Ovary (tissue), 9 donors: ENCODE results near the gene CHRNE. TPM values are rescaled to one million over a fixed set of nuclear protein-coding genes. Genes with fewer than 3 reads are reported as not detected.

Experiments used
- DNase-seq, 5 donors: peaks; one replicate each; pipeline ENCODE4 v3.0.0-alpha.2; 2019 to 2020
- H3K27ac ChIP-seq, 2 donors: fragments of 200-600 bp; one replicate each; pipeline versions ENCODE4 v1.5.1 to v1.8.0; 2019 to 2022
- H3K27me3 ChIP-seq: fragments of 200-600 bp; one replicate; pipeline ENCODE4 v1.8.0; 2022
- H3K36me3 ChIP-seq: fragments of 200-600 bp; sonication (generic); one replicate; pipeline ENCODE4 v1.5.1; 2019
- H3K4me1 ChIP-seq: one replicate; pipeline ENCODE4 v1.8.1; 2013; ENCODE audit warnings: mild to moderate bottlenecking, moderate library complexity; ENCODE audit not compliant: insufficient read depth
- H3K4me3 ChIP-seq: fragments of 200-600 bp; sonication (generic); one replicate; pipeline ENCODE4 v1.5.1; 2017
- H3K9me3 ChIP-seq, 2 donors: fragments of 200-600 bp in 1 of 2; sonication (generic) in 1 of 2; one replicate each; pipeline versions ENCODE4 v1.5.1 to v1.8.1; 2013 to 2019; ENCODE audit warnings: mild to moderate bottlenecking in 1 of 2, moderate library complexity in 1 of 2
- EP300 ChIP-seq: sonication (generic); formaldehyde crosslinking; IDR thresholded peaks from one replicate; pipeline ENCODE4 v1.6.1; 2017; ENCODE audit warnings: antibody characterized with exemption
- POLR2A ChIP-seq: fragments of 450-650 bp; IDR thresholded peaks from one replicate; pipeline ENCODE4 v1.6.1; 2017; ENCODE audit warnings: antibody characterized with exemption, mild to moderate bottlenecking, moderate library complexity
- WGBS, 3 donors: extraction: QIAGEN DNeasy Blood & Tissue Kit in 1 of 3; methylation state at CpG; one replicate each; pipeline versions ENCODE4 v1.1.5 to v1.1.7; 2013 to 2017; 5-methylcytosine and 5-hydroxymethylcytosine counted together
- intact Hi-C, 4 donors: fragments of 100-400 bp; cut with DNase I; formaldehyde crosslinking; loops; one replicate each; pipeline versions ENCODE4 v1.11.0 to v1.15.1; 2022 to 2023
- polyA plus RNA-seq, 2 donors: library from polyadenylated mRNA; stranded (reverse); fragments of 200-250 nt in 1 of 2; fragments of 350-450 nt in 1 of 2; fragmentation: Illumina TruSeq in 1 of 2; extraction: RNeasy Lipid Tissue Mini Kit (QIAGEN cat#74804) in 1 of 2; gene quantifications; one replicate each; pipeline ENCODE4 v1.2.3, GENCODE V29; 2013 to 2014
- total RNA-seq, 7 donors: library from RNA; depleted of rRNA in 2 of 7; stranded (reverse); fragments of >200 nt in 2 of 7; fragmentation: NEBNext Ultra II Directional in 3 of 7; extraction: Animal tissue kit (Norgen Biotek cat#: 25700) in 3 of 7; gene quantifications; one replicate each; pipeline versions ENCODE4 v1.1.0 to v1.2.4, GENCODE V29; 2016 to 2023
- TF ChIP-seq, protein P1 (sequence below), 3 donors: fragments of 450-650 bp in 2 of 3; fragments of 200-600 bp in 1 of 3; IDR thresholded peaks; one replicate each; pipeline versions ENCODE4 v1.5.1 to v1.8.0; 2016 to 2022; ENCODE audit warnings: antibody characterized with exemption in 3 of 3, mild to moderate bottlenecking in 1 of 3
- donor health status: DM: no; HTN: no; CAD: no; lungs with moderate emphysema.
- donor health status: DM: no; HTN: no; CAD: no.
- donor health status: Bipolar disorder and iron deficiency.
- donor health status: DM: yes; HTN: yes; CAD: no.
- donor health status: DM: no; HTN: no; CAD: no.
- donor health status: DM: yes; HTN: yes; CAD: no.

CHRNE gene
- total and polyA plus RNA-seq, 9 donors, result 0.34 to 1.4 (median 1.0) TPM

GRCh38 chr17:4901648-4902344 lies 1.1 kb downstream of the CHRNE start:
- peak overlapping the region in 1 of 2 donors; percentile 61 for H3K27ac ChIP-seq
- H3K4me3 ChIP-seq, result no peak overlapping the region
- TF ChIP-seq EP300 (no peak), POLR2A (no peak)
- TF ChIP-seq, protein P1, sequence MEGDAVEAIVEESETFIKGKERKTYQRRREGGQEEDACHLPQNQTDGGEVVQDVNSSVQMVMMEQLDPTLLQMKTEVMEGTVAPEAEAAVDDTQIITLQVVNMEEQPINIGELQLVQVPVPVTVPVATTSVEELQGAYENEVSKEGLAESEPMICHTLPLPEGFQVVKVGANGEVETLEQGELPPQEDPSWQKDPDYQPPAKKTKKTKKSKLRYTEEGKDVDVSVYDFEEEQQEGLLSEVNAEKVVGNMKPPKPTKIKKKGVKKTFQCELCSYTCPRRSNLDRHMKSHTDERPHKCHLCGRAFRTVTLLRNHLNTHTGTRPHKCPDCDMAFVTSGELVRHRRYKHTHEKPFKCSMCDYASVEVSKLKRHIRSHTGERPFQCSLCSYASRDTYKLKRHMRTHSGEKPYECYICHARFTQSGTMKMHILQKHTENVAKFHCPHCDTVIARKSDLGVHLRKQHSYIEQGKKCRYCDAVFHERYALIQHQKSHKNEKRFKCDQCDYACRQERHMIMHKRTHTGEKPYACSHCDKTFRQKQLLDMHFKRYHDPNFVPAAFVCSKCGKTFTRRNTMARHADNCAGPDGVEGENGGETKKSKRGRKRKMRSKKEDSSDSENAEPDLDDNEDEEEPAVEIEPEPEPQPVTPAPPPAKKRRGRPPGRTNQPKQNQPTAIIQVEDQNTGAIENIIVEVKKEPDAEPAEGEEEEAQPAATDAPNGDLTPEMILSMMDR (IDR thresholded peaks at IDR 0.05), result no peak

DNA sequence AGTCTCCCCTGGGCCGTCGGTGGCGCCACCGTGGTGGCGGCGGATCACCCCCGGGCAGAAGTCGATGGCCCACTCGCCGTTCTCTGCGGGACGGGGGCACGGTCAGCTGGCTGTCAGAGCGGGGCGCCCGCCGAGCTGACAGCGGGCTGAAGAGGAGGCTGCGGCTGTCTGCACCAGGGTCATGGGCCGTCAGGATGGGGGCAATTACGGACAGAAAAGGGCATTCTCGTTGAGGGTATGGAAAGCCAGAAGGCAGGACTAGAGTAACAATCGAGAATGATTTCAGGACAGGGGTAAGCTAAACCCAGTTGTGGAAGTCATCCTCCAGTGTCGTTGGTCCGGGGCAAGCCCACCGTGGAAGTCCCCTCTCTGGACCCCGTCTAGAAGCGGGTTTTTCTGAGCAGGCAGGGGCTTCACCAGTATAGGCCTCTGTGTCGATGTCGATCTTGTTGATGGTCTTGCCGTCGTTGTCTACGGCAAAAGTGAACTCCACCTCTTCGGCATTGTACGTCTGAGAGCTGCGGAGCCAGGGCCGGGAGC lies 1.7 kb downstream of the CHRNE start:
- intact Hi-C loops, result loop anchor here in 1 of 4 donors (5.0 kb wide), 1 partner anchor 114 kb away; the partner anchor contains the start of genes GLTPD2 and VMO1
- no peak for DNase-seq
- peaks cover 11% of the 10 kb centered on the region for H3K4me1 ChIP-seq
- H3K27me3 ChIP-seq, result no peaks in the 10 kb centered on the region
- TF ChIP-seq POLR2A, result no peak
- TF ChIP-seq, protein P1 (IDR thresholded peaks at IDR 0.05), result no peak
- TF ChIP-seq EP300, result no peak
- 82 to 87% (median 84%) methylated on average over 37 of the region's 37 CpGs for WGBS, 3 donors
- no peaks in the 10 kb centered on the region for H3K36me3 ChIP-seq
- H3K4me3 ChIP-seq, result no peak overlapping the region
- no peaks in the 10 kb centered on the region for H3K9me3 ChIP-seq
- H3K27ac ChIP-seq, result no peak overlapping the region

More at GRCh38 chr17:4901648-4902344, 1.1 kb downstream of the CHRNE start:
- peak; percentile 47 to 71 (median 57) for DNase-seq
- intact Hi-C loops, result loop anchor here in 1 of 4 donors (5.0 kb wide), 1 partner anchor 114 kb away; the partner anchor contains the start of genes GLTPD2 and VMO1
- 49 to 60% (median 56%) methylated on average over 47 to 48 of the region's 48 CpGs for WGBS, 3 donors
- H3K27me3 ChIP-seq, result no peaks in the 10 kb centered on the region
- peaks cover 11% of the 10 kb centered on the region for H3K4me1 ChIP-seq
- no peaks in the 10 kb centered on the region for H3K9me3 ChIP-seq
- no peaks in the 10 kb centered on the region for H3K36me3 ChIP-seq

GRCh38 chr17:4900231-4901107 lies 2.4 kb downstream of the CHRNE start:
- peak overlapping the region; percentile 39 for H3K4me3 ChIP-seq
- H3K36me3 ChIP-seq, result no peaks in the 10 kb centered on the region
- H3K27me3 ChIP-seq, result no peaks in the 10 kb centered on the region
- peaks cover 11% of the 10 kb centered on the region for H3K4me1 ChIP-seq
- no peak overlapping the region for H3K27ac ChIP-seq
- intact Hi-C loops, result loop anchor here in 1 of 4 donors (5.0 kb wide), 1 partner anchor 113 kb away; the partner anchor contains the start of genes GLTPD2 and VMO1
- TF ChIP-seq EP300 (no peak), POLR2A (no peak)
- TF ChIP-seq, protein P1 (IDR thresholded peaks at IDR 0.05), result no peak
- no peaks in the 10 kb centered on the region for H3K9me3 ChIP-seq
- DNase-seq, result peak in 4 of 5 donors; percentile 23 to 64 (median 52)
- WGBS, 3 donors, result 70 to 84% (median 80%) methylated on average over 56 to 65 of the region's 65 CpGs
